Epithelial cell of alveolus of lung (primary cell): ENCODE measurements around the gene PPP1R18. TPM values are rescaled to one million over a fixed set of nuclear protein-coding genes. Genes with fewer than 3 reads are reported as not detected.

Source experiments
- total RNA-seq: library from RNA; depleted of rRNA; stranded (reverse); fragments of >200 nt; gene quantifications from 2 replicates; pipeline ENCODE4 v1.2.1, GENCODE V29; 2015

PPP1R18 gene
- 53.7 and 67.1 TPM in 2 replicates for total RNA-seq

GRCh38 chr6:30686009-30686907 is at the start of gene PPP1R18:
PPP1R18 (minus strand) TSS chr6:30686645; CDS start chr6:30686018, 627 bp downstream.

GRCh38 chr6:30719791-30720737 is 33.6 kb upstream of the PPP1R18 start, which contains the start of gene TUBB:
TUBB (plus strand) TSS chr6:30720352; CDS start chr6:30720507, 155 bp downstream.

GRCh38 chr6:30717129-30717844 is 30.8 kb upstream of the PPP1R18 start, which contains the start of gene MDC1:
MDC1 (minus strand) TSS chr6:30717281; CDS start chr6:30715175, 2,106 bp downstream.

DNA sequence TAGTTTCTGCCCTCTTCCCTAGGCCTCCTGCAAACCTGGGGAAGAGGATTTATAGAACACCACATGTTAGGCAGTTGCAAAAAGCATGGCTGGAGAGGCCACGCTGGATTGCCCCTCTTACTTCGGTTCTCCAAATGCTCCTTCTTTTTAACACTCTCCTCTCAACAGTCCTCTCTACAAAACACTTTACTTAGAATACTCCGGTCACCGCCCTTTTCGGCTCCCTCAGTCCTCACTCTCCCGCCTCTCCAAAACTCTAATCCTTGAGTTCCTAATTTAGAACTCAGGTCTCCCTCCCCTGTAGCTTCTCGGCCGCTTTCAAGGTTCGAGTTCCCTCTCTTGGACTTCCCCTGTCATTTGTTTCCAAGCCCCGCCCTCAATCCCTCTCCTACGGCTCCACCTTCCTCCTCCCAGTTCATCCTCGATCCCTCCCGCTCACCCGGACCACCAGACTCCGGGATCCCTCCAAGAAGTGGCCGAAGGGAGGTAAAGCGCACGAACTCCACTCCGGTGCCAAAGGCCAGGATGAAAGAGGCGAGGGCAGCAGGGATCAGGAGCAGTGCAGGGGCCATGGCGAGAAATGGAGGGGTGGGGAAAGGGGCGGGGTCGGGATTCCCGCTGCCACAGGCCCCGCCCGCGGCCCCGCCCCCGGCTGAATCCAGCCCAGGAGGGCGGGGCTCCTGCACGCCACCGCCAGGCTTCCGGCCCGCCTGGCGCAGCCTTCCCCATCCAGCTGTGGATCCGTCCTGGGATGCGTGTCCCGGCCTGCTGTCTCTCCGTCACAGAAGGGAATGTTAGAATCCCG is 4.2 kb upstream of the PPP1R18 start, which contains the start of gene NRM:
Gene NRM, minus strand, starts transcription at position 582 of the 805 bp plus-strand sequence. Its CDS starts 10 bp downstream, at position 572.

GRCh38 chr6:30672445-30673253 is 13.8 kb downstream of the PPP1R18 start, which contains the start of gene DHX16:
DHX16 (minus strand) TSS chr6:30673006; CDS start chr6:30672841, 165 bp downstream.

DNA sequence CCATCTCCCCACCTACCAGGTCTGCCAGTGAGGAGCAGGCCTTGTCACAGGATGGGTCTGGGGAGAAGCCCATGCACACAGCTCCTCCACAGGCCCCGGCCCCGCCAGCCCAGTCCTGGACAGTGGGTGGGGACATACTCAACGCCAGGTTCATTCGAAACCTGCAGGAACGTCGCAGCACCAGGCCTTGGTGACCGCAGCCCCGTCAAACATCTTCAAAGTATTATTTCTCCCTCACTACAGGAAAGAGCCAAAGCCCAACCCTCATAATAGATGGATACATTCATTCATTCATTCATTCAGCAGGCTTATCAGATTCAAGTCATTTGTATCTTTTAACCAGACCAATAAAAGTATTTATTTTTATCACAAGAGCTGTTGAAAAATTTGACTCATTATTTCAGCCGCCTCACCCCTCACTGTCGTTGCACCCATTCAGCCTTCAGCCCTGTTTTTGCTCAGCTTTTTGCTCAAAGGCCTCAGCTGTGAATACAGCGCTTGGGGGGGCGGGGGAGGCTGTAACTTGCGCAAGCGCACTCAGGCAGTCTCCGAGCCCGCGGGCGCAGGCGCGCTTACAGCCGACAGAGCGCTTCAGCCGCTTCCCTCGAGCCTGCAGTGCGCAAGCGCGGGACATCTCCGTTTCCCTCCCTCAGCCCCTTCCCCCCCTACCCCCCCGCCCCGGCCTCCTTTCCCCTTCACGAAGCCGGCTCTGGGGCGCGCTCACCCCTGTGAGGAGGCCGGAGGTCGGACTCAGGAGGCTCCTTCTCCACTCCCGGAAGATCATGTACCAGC is 39.8 kb downstream of the PPP1R18 start, which contains the start of gene C6orf136:
Gene C6orf136, plus strand, starts transcription at position 684 of the 792 bp plus-strand sequence. Its CDS starts 99 bp downstream, at position 783.

DNA sequence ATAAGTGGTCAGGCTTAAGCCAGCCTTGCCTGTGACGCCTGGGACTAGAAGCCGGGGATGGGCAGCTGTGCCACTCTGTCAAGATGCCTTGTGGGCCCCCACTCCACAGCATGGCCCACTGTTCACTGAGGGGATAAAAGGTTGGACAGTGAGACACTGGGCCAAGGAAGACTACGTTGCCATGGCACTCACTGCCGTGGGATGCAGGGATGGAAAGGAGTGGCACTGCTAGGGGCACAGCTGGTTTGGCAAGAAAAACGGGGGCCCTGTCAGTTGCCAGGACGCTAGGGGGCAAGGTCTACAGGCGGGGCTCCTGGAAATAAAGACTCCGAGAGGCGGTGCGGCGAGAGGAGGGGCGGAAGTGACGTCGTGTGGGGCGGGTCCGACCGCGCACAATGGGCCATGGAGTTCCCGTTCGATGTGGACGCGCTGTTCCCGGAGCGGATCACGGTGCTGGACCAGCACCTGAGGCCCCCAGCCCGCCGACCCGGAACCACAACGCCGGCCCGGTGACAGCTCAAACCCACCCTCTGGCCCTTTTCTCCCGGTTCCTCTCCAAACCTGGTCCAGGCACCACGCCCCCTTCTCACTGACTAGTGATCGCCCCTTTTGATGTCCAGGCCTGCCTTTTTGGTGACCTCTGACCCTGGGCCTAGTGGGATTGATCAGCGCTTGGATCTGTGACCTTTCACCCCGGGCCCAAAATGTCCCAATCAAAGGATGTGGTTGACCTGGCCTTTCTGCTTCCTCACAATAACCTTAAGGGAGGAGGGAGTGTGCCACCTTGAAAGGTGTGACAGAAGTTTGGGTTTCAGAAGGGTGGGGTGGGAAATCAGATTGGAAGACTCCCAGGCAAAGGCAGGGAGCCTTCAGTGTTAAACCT is 59.7 kb downstream of the PPP1R18 start, which contains the start of gene ATAT1:
Gene ATAT1, plus strand, starts transcription at position 391 of the 883 bp plus-strand sequence.

Other genes starting within 250 kb of the PPP1R18 start
- 140 and 208 TPM in 2 replicates for gene HLA-E, start 197.1 kb downstream of the PPP1R18 start, total RNA-seq
- gene GNL1, start 130.2 kb downstream of the PPP1R18 start, total RNA-seq, result 33.7 and 55.1 TPM in 2 replicates
- gene PRR3, start 129.3 kb downstream of the PPP1R18 start, total RNA-seq, result 10.2 and 17.4 TPM in 2 replicates
- gene ABCF1, start 115.2 kb downstream of the PPP1R18 start, total RNA-seq, result 31.8 and 33.6 TPM in 2 replicates
- 19.9 and 59.6 TPM in 2 replicates for gene PPP1R10, start 69.4 kb downstream of the PPP1R18 start, total RNA-seq
- 66.7 and 68.2 TPM in 2 replicates for gene MRPS18B, start 68.8 kb downstream of the PPP1R18 start, total RNA-seq
- 3.8 and 3.9 TPM in 2 replicates for gene ATAT1, start 59.8 kb downstream of the PPP1R18 start, total RNA-seq
- 7.6 and 9.7 TPM in 2 replicates for gene C6orf136, start 39.5 kb downstream of the PPP1R18 start, total RNA-seq
- 24.9 and 25.2 TPM in 2 replicates for gene DHX16, start 13.6 kb downstream of the PPP1R18 start, total RNA-seq
- gene NRM, start 4.3 kb upstream of the PPP1R18 start, total RNA-seq, result 16.5 TPM in 2 replicates
- gene MDC1, start 30.6 kb upstream of the PPP1R18 start, total RNA-seq, result 10.8 and 11.2 TPM in 2 replicates
- 514 and 1,241 TPM in 2 replicates for gene TUBB, start 33.7 kb upstream of the PPP1R18 start, total RNA-seq
- gene FLOT1, start 56.0 kb upstream of the PPP1R18 start, total RNA-seq, result 100 and 118 TPM in 2 replicates
- 92.7 and 292 TPM in 2 replicates for gene IER3, start 57.9 kb upstream of the PPP1R18 start, total RNA-seq
- gene DDR1, start 197.9 kb upstream of the PPP1R18 start, total RNA-seq, result 24.4 and 36.8 TPM in 2 replicates
- gene GTF2H4, start 221.6 kb upstream of the PPP1R18 start, total RNA-seq, result 12.3 and 22.7 TPM in 2 replicates
- gene VARS2, start 227.6 kb upstream of the PPP1R18 start, total RNA-seq, result 14.1 and 14.5 TPM in 2 replicates
- gene SFTA2, start 245.5 kb upstream of the PPP1R18 start, total RNA-seq, result not detected in 2 replicates